Measurements from ENCODE around the gene SDCCAG8.

The SDCCAG8 gene

DNA sequence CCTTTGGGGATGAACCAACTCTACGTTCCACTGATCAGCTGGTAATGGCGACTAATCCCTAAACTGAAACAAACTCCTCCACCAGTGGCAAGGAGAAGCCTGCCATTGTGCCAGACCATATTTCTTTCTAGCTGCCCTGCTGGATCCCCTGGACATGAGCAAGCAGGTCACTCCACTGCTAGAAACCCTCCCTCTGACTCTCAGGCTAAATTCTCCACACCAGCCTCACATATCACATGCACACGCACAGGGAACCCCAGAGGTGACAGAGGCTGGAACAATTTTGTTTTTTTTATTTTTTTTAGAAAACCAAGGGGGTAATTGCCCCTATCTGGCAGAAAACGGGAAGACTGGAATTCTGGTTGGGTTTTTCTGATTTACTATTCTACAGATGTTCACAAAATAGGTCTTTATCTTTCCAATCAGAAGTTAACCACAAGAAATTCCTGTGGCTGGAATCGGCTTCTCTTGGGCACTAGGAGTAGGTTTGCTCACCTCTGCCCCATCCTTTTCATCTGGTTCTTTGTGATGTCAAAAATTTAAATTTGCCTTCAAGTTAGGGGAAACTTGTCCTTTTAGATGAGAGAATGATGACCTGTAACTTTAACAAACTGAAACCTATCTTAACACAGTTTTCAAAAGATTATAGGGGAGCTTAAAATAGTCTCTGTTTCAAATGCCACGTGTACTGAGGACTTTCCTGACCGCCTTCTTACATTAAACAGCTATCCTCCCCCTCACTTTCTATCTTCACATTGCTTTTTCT is 258.1 kb downstream of the SDCCAG8 start:
- no peak for DNase-seq

DNA sequence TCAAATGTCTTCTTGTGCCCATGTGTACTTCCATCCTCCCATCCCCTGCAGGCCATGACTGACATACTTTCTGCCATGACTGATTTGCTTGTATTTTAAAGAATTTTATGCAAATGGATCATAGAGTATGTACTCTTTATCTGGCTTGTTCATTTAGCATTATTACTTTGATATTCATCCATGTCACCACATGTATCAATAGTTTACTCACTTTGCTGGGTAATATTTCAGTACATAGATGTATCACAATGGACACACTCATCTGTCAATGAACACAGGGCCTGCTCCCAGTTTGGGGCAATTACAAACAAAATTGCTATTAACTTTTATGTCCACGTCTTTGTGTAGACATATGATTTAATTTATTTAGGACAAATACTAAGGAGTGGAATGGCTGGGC is 259.1 kb downstream of the SDCCAG8 start:
- DNase-seq, result no peak

DNA sequence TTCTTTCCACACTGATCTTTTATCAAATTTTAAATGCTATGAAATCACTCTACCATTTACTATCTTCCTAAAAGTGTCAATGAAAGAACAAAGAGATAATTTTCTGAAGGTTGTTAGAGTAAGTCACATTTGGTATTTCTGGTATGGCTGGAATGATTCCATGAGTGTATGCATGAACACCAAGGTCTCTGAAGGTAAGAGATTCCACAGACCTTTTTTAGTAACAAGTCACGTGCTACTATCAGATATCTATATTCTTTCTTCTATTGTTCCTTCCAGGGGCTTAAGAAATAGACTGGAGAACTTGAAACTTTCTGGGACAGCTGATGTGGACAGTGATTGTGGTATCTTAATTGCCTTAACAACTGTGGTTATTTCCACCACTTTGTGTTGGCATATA is 265.0 kb downstream of the SDCCAG8 start:
- no peak for DNase-seq

DNA sequence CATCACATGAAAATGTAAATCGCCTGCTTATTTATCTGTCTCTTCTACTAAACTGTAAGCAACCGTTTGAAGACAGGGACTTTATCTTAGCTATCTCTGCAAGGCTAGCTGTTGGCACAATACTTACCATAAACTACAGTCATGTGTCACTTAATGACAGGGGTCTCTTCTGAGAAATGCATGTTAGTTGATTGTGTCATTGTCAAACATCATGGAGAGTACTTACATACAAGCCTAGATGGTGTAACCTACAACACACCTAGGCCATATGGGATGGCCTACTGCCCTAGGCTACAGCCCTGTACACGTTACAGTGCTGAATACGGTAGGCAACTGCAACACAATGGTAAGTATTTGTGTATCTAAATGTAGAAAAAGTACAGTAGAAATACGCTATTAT is 267.9 kb downstream of the SDCCAG8 start:
- no peak for DNase-seq

DNA sequence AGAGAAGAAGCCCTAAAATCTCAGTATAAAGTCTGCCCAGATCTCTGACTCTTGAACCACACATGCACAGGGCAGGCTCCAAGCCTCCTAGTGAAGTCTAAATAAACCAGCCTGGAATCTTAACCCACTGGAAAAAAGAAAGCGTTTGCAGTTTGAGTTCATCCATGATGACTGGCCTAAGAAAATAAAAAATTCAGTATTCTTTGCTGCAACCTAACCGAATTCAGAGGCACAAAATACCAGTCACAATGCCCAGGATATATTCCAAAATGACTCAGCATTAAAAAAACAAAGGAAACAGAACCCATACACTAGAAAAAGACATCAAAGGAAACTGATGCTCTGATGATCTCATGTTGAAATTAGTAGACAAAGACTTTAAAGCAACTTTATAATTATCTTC is 269.2 kb downstream of the SDCCAG8 start:
- DNase-seq, result no peak

DNA sequence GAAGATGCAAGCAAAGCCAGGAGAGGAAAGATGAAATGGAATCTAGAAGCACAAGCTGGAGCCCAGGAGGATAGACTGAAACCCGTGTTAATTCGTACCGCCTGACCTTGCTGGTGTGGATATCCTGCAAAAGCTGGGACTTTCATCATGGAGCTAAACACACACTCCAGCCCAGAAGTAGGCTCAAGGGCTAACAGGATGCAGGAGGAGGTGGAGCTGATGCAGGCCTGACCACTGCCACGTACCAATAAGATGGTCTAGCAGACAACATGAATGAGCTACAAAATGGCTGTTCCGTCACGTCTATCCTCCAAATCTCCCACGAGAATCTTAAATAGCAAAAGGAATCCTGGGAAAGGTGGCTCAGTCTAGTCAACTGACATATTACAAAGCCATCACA is 270.3 kb downstream of the SDCCAG8 start:
- DNase-seq, result no peak

DNA sequence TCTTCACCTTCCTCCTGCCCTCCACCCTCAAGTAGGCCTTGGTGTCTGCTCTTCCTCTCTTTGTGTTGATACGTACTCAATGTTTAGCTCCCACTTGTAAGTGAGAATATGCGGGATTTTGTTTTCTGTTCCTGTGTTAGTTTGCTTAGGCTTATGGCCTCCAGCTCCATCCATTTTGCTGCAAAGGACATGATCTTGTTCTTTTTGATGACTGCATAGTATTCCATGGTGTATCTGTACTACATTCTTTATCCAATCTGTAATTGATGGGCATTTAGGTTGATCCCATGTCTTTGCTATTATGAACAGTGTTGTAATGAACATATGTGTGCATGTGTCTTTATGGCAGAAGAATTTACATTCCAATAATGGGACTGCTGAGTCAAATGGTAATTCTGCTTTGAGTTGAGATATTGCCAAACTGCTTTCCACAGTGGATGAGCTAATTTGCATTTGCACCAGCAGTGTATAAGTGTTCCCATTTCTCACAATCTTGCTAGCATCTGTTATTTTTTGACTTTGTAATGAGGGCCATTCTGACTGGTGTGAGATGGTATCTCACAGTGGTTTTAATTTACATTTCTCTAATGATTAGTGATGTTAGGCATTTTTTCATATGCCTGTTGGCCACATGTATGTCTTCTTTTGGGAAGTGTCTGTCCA is 272.7 kb downstream of the SDCCAG8 start:
- no peak for DNase-seq

DNA sequence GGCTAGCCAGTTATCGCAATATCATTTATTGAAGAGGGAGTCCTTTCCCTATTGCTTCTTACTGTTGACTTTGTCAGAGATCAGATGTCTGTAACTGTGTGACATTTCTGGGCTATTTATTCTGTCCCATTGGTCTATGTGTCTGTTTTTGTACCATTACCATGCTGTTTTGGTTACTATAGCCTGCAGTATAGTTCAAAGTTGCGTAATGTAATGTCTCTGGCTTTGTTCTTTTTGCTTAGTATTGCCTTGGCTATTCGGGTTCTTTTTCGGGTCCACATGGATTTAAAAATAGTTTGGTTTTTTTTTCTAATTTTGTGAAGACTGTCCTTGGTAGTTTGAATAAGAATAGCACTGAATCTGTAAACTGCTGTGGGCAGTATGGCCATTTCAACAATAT is 273.7 kb downstream of the SDCCAG8 start:
- no peak for DNase-seq

DNA sequence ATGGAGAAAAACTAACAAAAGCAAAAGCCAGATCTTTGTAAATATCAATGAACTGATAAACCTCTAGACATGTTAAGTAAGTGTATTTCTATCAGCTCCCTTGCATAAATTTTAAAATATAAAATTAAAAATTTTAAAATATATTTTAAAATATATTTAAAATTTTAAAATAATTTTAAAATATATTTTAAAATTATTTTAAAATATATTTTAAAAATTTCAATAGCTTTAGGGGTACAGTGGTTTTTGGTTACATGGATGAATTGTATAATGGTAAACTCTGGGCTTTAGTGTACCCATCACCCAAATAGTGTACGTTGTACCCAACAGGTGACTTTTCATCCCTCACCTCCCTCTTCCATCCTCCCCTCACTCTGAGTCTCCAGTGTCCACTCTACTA is 279.2 kb downstream of the SDCCAG8 start:
- no peak for DNase-seq

DNA sequence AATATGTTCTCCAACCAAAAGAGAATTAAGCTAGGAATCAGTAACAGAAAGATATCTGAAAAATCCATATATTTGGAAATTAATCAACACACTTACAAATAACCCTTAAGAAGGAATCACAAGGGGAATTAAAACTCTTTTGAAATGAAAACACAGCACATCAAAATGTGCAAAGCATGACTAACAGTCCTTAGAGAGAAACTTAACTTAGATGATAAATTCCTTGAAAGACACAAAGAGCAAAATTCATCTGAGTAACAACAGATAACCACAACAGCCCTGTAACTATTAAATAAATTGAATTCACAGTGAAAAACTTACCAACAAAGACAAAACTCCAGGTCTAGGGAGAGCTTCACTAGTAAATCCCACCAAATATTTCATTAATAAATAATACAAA is 283.8 kb downstream of the SDCCAG8 start:
- DNase-seq, result no peak

DNA sequence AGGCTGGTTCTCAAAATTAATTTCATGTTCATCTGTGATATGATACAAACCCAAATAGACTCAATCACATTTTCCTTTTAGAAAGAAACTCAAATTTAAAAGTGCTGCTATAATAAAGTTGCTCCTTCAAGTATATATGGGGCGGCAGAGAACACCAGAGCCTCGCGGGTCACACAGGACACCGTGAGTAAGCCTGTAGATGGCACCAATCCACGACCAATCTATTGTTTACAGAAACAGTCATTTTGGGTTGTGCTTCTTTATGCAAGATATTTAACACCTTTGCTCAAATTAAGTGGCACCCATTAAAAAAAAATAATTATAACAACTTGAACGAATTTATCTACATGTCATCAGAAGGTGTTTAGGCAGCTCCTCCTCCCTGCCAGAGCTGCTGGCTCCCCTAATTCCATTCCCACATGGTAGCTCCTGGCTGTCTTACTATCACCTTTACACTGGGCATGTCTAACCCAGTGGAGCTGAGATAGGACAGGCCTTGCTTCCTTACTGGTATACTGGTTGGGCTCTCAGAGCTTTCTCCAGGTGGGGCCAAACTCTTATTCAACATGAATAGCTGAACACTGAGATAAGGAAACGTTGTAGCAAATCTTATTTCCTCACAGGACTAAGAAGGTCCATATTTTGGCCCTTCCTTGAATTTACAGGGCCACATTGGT is 287.0 kb downstream of the SDCCAG8 start:
- DNase-seq, result no peak

DNA sequence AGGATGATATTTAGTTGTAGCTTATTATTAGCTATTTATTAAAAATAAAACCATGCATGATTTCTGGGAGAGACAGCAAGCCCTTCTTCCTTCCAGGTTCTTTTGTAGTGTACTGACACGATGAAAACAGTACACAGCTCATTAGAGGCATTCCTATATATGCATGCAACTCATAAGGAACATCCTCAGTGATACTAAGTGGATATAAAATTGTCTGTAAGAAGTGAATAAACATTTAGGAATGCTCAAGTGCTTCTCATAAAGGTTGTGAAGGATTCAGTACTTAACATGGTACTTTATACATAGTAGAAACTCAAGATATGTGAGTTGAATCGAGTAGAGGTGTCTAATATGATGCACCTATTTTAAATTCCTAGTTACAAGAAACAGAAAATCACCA is 287.7 kb downstream of the SDCCAG8 start:
- no peak for DNase-seq

DNA sequence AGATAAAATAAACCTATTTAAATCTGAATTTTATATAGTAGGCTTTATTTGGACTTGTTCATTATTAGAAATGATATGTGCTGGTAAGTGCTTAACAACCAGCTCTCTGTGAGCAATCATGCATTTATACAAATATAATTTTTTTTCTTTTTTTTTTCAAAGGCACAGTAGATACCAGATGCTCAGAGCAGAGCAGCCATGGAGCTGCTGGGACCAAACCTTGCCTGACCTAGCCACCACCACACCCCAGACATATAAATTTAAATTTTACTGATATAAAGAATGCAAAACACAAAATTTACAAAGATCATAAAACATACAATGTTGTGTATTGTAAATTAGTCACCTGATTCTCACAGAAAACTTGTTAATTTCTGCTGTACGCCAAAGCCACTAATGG is 290.6 kb downstream of the SDCCAG8 start:
- no peak for DNase-seq

DNA sequence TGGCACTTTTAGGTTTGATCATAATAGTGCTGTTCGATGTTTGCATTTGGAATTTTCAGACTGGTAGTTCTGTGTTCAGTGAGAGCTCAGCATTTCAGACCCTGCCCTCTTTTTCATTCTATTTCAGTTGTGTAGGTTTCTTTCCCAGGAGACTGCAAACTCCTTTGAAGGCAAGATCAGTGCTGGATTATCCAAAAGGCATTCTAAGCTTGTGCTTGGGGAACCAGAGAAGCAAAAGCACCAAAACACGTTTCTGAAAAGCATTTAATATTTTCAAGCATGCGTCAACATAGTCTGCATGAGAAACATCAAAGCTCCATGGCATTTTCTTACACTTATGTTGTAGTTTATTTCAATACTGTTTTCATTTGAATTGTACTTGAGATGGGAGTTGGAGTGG is 292.1 kb downstream of the SDCCAG8 start:
- no peak for DNase-seq

DNA sequence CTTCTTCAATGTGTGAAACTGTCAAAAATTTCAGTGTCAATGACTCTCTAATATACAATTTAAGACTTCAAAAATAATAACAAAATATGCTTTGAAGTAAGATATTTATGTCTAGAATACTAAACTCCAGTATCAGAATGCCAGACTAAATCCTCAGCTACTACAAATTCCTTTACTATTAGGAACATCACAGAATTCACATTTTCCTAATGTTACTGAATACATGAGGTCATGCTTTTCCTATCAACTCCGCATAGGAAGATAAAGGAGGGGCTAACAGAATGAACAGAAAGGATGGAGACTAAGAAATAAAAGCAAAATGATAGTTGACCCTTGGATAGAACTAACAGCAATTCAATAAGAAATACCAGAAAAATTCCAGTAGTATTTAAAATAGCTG is 292.7 kb downstream of the SDCCAG8 start:
- no peak for DNase-seq

DNA sequence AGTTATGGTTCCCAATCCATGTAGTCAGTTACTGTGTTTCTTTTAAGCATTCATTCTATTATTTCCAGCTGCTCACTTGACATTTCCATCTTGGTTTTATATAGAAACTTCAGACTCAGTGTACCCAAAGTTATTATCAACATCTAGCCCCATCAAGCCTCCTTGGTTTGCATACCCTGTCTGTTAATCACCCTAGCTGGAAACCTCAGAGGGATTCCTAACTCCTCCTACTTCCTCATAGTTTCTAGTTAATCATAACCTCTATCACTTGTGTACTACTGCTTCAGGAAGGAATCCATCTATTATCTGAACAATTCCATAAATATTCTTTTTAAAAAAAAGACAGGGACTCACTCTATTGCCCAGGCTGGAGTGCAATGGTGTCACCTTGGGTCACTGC is 293.3 kb downstream of the SDCCAG8 start:
- no peak for DNase-seq

All from right hindlimb (tissue), 1 donor.